Amygdala (tissue), 56 donors: ENCODE data around the gene EXOC3.

Experiments used
- DNase-seq, 56 donors: peaks; one replicate each; lab custom pipeline; 2025; lab: John Stamatoyannopoulos, UW

EXOC3 gene

GRCh38 chr5:424301-425110 is 18.5 kb upstream of the EXOC3 start:
- no peak for DNase-seq

- peak in 4 of 56 donors; percentile 10 to 41 (median 24) for DNase-seq
Observed at GRCh38 chr5:425714-426113, 17.3 kb upstream of the EXOC3 start.

DNA sequence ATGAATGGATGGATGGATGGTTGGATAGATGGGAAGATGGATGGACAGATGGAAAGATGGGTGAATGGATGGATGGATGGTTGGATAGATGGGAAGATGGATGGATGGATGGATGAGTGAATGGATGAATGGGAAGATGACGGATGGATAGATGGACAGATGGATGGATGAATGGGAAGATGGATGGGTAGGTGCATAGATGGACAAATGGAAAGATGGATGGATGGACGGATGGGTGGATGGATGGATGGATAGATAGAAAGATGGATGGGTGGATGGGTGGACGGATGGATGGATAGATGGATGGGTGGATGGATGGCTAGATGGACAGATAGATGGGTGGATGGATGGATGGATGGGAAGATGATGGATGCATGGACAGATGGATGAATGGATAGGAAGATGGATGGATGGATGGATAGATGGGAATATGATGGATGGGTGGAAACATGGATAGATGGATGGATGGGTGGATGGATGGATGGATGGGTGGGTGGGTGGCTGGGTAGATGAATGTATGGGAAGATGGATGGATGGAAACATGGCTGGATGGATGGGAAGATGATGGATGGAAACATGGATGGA is 16.5 kb upstream of the EXOC3 start:
- no peak for DNase-seq

DNA sequence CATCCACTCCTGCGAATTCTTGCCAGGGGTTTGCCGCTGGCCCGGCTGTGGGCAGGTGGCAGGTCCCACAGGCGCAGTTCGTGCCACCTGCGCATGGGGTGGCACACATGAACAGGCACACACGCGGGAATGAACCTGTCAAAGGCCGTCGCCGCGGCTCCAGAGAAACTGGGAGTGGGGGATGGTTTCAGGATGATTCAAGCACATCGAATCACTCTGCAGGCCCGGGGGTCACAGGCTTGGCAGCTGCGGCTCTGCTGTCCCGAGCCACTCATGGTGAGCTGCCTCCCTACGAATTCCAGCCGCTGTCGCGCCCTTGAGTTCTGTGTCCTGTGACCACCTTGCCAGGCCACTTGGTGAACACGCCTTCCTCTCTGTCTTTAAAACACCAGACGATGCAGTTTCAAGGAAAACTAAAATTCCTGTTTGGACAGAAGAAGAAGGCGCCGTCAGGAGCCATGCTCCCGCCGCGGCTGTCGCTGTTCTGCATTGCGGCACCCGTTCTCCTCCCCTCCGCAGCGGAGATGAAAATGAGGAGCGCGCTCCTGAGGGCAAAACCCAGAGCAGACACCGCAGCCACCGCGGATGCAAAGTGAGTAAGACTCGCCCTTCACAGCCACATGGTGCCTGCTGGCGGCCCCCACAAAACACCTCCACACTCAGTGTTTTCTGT is 15.4 kb upstream of the EXOC3 start:
- no peak for DNase-seq

GRCh38 chr5:428219-428618 is 14.8 kb upstream of the EXOC3 start:
- no peak for DNase-seq

GRCh38 chr5:428754-429452 is 14.1 kb upstream of the EXOC3 start:
- no peak for DNase-seq

GRCh38 chr5:429453-430188 is 13.4 kb upstream of the EXOC3 start:
- DNase-seq: peak in 3 of 56 donors; percentile 24 to 34 (median 33)

DNA sequence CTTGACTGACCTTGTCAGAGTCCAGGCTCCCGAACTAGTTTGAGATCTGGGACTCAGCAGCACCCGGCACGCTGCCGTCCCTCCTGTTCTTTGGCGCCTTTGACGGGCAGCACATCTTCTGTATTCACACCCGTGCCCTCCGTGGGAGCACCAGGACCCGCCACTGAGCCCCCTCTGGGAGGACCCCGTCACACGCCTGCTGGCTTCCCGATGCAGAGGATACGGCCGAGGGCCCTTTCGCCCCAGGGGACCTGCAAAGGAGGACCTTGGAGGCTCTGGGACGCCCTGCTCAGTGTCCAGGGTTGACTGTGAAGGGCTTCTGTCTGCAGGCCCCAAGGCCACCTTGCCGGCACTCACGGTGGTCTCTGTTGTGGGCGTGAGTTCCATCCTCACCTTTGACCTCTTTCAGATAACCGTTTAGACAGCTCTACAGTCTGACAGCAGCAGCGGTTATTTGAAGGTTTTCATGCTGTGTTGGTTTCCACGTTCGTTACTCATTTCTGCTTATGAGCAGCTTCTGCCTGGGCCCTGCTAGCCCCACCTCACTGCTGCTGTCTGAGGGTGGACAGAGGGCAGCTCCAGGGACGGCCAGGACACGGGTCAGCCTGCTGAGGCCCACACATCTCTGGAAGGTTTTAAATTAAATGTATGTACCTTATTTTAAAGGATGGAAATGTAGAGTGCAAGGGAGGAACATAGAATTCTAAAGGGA is 12.6 kb upstream of the EXOC3 start:
- DNase-seq: no peak

- DNase-seq: no peak
Observed at GRCh38 chr5:431001-431710, 11.8 kb upstream of the EXOC3 start.

- DNase-seq: no peak
Observed at GRCh38 chr5:431711-432050, 11.3 kb upstream of the EXOC3 start.

DNA sequence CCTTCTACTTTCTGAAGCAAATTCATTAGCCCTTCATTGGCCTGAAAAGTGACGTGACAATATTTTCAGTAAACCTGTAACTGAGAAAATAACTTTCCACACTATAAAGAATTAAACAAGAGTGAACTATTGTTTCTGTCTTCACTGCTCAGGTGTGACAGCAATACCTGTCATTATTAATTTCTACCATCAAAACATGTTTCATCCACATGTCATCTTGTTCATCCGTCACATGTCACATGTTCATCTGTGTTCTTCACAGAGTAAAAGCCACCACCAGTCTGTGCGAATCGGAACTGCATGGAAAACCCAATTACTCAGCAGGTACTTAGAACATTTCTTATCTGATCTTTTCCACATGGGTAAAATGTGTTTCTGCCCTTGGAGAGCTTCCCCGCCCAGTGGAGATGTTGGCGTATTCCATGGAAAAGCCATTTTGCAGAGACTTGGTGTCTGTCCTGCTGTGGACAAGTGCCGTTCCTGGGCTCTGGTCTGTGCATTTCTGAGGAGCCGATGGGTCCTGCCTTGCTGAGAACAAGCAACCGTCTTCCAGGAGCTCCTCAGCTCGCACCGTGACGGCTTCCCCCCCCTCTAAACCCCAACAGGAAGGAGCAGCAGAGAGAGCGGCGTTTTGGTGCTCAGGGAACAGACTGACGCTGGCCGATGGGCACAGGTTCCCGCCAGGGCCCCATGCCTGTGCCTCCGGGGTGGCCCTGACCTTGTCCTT is 10.6 kb upstream of the EXOC3 start:
- no peak for DNase-seq

DNA sequence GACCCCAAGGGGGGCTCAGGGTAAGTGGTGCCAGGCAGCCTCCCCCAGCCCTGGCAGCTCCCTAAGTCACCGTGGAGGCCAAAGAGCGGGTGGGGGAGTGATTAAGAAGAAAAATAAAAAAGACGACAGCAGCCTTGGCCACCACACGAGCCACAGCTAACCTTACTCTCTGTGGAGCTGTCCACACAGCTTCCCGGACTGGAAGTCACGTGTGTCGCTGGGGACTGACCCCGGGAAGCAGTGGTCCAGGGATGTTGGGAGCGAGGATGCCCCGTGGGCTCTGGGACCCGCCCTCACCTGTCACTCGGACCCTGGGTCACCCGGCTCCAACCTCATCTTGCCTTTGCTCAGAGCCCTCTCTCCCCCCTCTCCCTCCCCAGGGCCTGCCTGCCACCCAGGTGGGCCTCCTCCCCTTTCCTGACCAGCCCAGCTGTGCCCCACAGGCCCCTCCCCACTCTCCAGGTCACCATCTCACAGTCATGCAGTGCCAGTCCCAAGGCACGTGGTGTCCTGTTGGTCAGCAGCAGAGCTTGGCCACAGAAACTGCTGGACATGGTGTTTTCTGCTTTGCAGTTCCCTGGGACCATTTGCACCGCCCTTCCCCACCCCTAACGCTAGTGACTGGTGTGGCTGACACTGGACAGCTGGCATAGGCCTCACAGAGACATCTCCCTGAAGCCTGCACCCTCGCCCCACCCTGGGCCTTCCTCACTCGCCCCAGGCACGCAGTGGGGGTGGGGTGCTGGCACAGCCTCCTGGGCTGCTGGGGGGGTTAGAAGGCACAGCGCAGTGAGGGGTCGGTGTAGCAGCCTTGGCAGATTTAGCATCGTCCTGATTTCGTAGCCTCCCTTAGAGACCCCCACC is 9.8 kb upstream of the EXOC3 start:
- DNase-seq: no peak

DNA sequence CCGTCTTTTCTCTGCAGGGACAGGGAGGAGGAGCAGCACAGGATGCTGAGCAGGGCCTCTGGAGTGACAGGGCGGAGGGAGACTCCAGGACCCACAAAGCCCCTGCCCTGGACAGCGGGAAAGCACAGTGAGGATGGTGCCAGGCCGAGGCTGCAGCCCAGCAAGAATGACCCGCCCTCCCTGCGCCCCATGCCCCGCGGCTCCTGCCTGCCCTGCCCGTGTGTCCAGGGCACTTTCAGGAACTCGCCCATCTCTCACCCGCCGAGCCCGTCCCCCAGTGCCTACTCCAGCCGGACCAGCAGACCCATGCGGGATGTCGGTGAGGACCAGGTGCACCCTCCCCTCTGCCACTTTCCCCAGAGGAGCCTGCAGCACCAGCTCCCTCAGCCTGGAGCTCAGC is 9.1 kb upstream of the EXOC3 start:
- DNase-seq: no peak

DNA sequence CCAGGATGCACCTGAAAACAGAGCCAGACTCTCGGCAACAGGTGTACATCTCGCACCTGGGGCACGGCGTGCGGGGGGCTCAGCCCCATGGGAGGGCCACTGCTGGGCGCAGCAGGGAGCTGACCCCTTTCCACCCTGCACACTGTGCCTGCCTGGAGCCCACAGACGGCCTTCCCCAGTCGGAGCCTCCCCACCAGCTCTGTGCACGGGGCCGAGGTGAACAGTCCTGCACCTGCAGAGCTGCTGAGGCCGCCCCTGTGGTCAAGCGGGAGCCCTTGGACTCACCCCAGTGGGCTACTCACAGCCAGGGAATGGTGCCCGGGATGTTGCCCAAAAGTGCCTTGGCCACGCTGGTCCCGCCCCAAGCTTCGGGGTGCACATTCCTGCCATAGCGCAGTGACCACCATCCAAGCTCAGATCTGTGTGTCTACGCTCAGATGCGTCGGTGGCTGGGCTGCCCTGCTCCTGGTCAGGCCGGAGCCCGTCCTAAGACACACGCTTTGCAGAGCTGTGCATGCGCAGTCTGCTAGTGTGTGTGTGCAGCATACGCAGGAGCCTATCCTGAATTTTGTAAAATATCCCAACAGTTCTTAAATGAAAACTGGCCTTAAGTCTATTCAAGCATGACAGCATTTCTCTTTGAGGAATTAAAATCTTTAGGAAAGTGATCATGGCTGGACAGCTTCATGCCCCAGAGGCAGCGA is 8.4 kb upstream of the EXOC3 start:
- DNase-seq: no peak

- DNase-seq: no peak
Observed at GRCh38 chr5:435156-435790, 7.7 kb upstream of the EXOC3 start.

- no peak for DNase-seq
Observed at GRCh38 chr5:435961-436640, 6.9 kb upstream of the EXOC3 start.
